ENCODE results near the gene GATAD2B.
A peak's percentile ranks its signal among the peaks of the same experiment; 100 is the strongest.

GATAD2B gene

GRCh38 chr1:153921803-153922075, 1.0 kb downstream of the GATAD2B start:
- Histone ChIP-seq H3K9me2 (replicated peaks; ENCODE audit: low read depth, low read length) (no peaks in the 10 kb centered on the region), H4K20me1 (ENCODE audit: insufficient read depth, low read length, poor library complexity, severe bottlenecking) (peaks cover 49% of the 10 kb centered on the region), H3K4me3 (ENCODE audit: low read length, poor library complexity, severe bottlenecking) (peak overlapping the region; percentile 97), H3K4me1 (ENCODE audit: insufficient read depth, low read length, poor library complexity, severe bottlenecking) (peaks cover 36% of the 10 kb centered on the region), H3K4me2 (ENCODE audit: low read depth, low read length, poor library complexity, severe bottlenecking) (peak overlapping the region; percentile 94), H3F3A (ENCODE audit: low read depth) (no peaks in the 10 kb centered on the region), H3K27me3 (ENCODE audit: insufficient read depth, low read length, poor library complexity, severe bottlenecking) (no peaks in the 10 kb centered on the region), H3K9me3 (ENCODE audit: insufficient read depth, low read depth, low read length) (no peaks in the 10 kb centered on the region), H3K9ac (ENCODE audit: low read depth, low read length, poor library complexity, severe bottlenecking) (peak overlapping the region; percentile 96), H3K36me3 (ENCODE audit: insufficient read depth, low read length) (peaks cover 4% of the 10 kb centered on the region; the same call in 1 of the 2 replicates), H3K79me2 (ENCODE audit: insufficient read depth, low read length) (peaks cover 63% of the 10 kb centered on the region), H2AFZ (ENCODE audit: low read length) (no peak overlapping the region)
- no peak for TF ChIP-seq CTCF (conservative IDR thresholded peaks at IDR 0.05; ENCODE audit: low read length)
- TF ChIP-seq EZH2phosphoT487 (IDR thresholded peaks at IDR 0.05; ENCODE audit: borderline replicate concordance) = no peak

- H3K9ac ChIP-seq (ENCODE audit: low read depth, low read length, poor library complexity, severe bottlenecking) = peak overlapping the region; percentile 96
- peak overlapping the region; percentile 97 for H3K4me3 ChIP-seq (ENCODE audit: low read length, poor library complexity, severe bottlenecking)
- no peak overlapping the region for H2AFZ ChIP-seq (ENCODE audit: low read length)
- H3K27me3 ChIP-seq (ENCODE audit: insufficient read depth, low read length, poor library complexity, severe bottlenecking) = no peaks in the 10 kb centered on the region
- H3F3A ChIP-seq (ENCODE audit: low read depth) = no peaks in the 10 kb centered on the region
- H3K9me3 ChIP-seq (ENCODE audit: insufficient read depth, low read depth, low read length) = no peaks in the 10 kb centered on the region
- H4K20me1 ChIP-seq (ENCODE audit: insufficient read depth, low read length, poor library complexity, severe bottlenecking) = peaks cover 54% of the 10 kb centered on the region
- no peak for TF ChIP-seq CTCF (conservative IDR thresholded peaks at IDR 0.05; ENCODE audit: low read length)
- no peak for TF ChIP-seq EZH2phosphoT487 (IDR thresholded peaks at IDR 0.05; ENCODE audit: borderline replicate concordance)
- H3K4me1 ChIP-seq (ENCODE audit: insufficient read depth, low read length, poor library complexity, severe bottlenecking) = peaks cover 38% of the 10 kb centered on the region
- peaks cover 4% of the 10 kb centered on the region; the same call in 1 of the 2 replicates for H3K36me3 ChIP-seq (ENCODE audit: insufficient read depth, low read length)
- peaks cover 68% of the 10 kb centered on the region for H3K79me2 ChIP-seq (ENCODE audit: insufficient read depth, low read length)
- H3K4me2 ChIP-seq (ENCODE audit: low read depth, low read length, poor library complexity, severe bottlenecking) = peak overlapping the region; percentile 94
- no peaks in the 10 kb centered on the region for H3K9me2 ChIP-seq (replicated peaks; ENCODE audit: low read depth, low read length)
Measured at GRCh38 chr1:153921080-153921802, 1.5 kb downstream of the GATAD2B start.

- Histone ChIP-seq H3K9ac (ENCODE audit: low read depth, low read length, poor library complexity, severe bottlenecking) (peak overlapping the region; percentile 96), H2AFZ (ENCODE audit: low read length) (no peak overlapping the region), H3K79me2 (ENCODE audit: insufficient read depth, low read length) (peaks cover 79% of the 10 kb centered on the region), H3K9me2 (replicated peaks; ENCODE audit: low read depth, low read length) (no peaks in the 10 kb centered on the region), H3K36me3 (ENCODE audit: insufficient read depth, low read length) (peaks cover 4% of the 10 kb centered on the region; the same call in 1 of the 2 replicates), H3K4me1 (ENCODE audit: insufficient read depth, low read length, poor library complexity, severe bottlenecking) (peaks cover 40% of the 10 kb centered on the region), H3K4me2 (ENCODE audit: low read depth, low read length, poor library complexity, severe bottlenecking) (peak overlapping the region; percentile 94), H3K27me3 (ENCODE audit: insufficient read depth, low read length, poor library complexity, severe bottlenecking) (no peaks in the 10 kb centered on the region), H3F3A (ENCODE audit: low read depth) (no peaks in the 10 kb centered on the region), H4K20me1 (ENCODE audit: insufficient read depth, low read length, poor library complexity, severe bottlenecking) (peaks cover 64% of the 10 kb centered on the region), H3K4me3 (ENCODE audit: low read length, poor library complexity, severe bottlenecking) (peak overlapping the region; percentile 97), H3K9me3 (ENCODE audit: insufficient read depth, low read depth, low read length) (no peaks in the 10 kb centered on the region)
- TF ChIP-seq CTCF (conservative IDR thresholded peaks at IDR 0.05; ENCODE audit: low read length) = peak; percentile 39
- no peak for TF ChIP-seq EZH2phosphoT487 (IDR thresholded peaks at IDR 0.05; ENCODE audit: borderline replicate concordance)
Measured at GRCh38 chr1:153919876-153920852, 2.6 kb downstream of the GATAD2B start.

All from Loucy (cell line).